KOPT-K1 (cell line): Measurements from ENCODE around the gene TMEM191C.
"Not testable (repeated sequence)": the region's sequence is repeated elsewhere in the genome, so short reads cannot be mapped to it uniquely, and the experiment has no call there.

Experiments used
- H3K27ac ChIP-seq: fragments of 200-600 bp; sonication (generic); 2 replicates; pipeline ENCODE4 v1.5.1; 2016; ENCODE audit warnings: antibody characterized with exemption, mild to moderate bottlenecking, low read depth, low read length; ENCODE audit not compliant: poor library complexity, severe bottlenecking
- H3K36me3 ChIP-seq: fragments of 200-600 bp; sonication (generic); 2 replicates; pipeline ENCODE4 v1.5.1; 2017; ENCODE audit warnings: antibody characterized with exemption, mild to moderate bottlenecking, low read length, moderate library complexity; ENCODE audit not compliant: insufficient read depth
- H3K9me3 ChIP-seq: fragments of 200-600 bp; sonication (generic); 2 replicates; pipeline ENCODE4 v1.5.1; 2017; ENCODE audit warnings: antibody characterized with exemption, low read length, mild to moderate bottlenecking; ENCODE audit not compliant: insufficient read depth, poor library complexity, severe bottlenecking

Gene TMEM191C

GRCh38 chr22:21467337-21468193, at the start of gene TMEM191C:
Gene TMEM191C (plus strand): TSS chr22:21467387. CDS start chr22:21467460, 73 bp downstream.
- H3K27ac ChIP-seq, H3K36me3 ChIP-seq, H3K9me3 ChIP-seq: not testable (repeated sequence)

GRCh38 chr22:21417853-21418252, 49.3 kb upstream of the TMEM191C start:
- not testable (repeated sequence) for H3K36me3 ChIP-seq, H3K27ac ChIP-seq, H3K9me3 ChIP-seq

- H3K36me3 ChIP-seq, H3K27ac ChIP-seq, H3K9me3 ChIP-seq: not testable (repeated sequence)
These were observed 48.1 kb upstream of the TMEM191C start for GRCh38 chr22:21418974-21419638.

GRCh38 chr22:21420180-21420763, 46.9 kb upstream of the TMEM191C start:
- not testable (repeated sequence) for H3K27ac ChIP-seq, H3K9me3 ChIP-seq, H3K36me3 ChIP-seq

- not testable (repeated sequence) for H3K9me3 ChIP-seq, H3K27ac ChIP-seq, H3K36me3 ChIP-seq
These were observed 43.0 kb upstream of the TMEM191C start for GRCh38 chr22:21424084-21424709.

- not testable (repeated sequence) for H3K36me3 ChIP-seq, H3K27ac ChIP-seq, H3K9me3 ChIP-seq
These were observed 32.6 kb upstream of the TMEM191C start for GRCh38 chr22:21434378-21435233.

- not testable (repeated sequence) for H3K27ac ChIP-seq, H3K9me3 ChIP-seq, H3K36me3 ChIP-seq
These were observed 31.0 kb upstream of the TMEM191C start for GRCh38 chr22:21435998-21436810.

GRCh38 chr22:21438013-21438412, 29.2 kb upstream of the TMEM191C start:
- not testable (repeated sequence) for H3K9me3 ChIP-seq, H3K36me3 ChIP-seq, H3K27ac ChIP-seq

- H3K9me3 ChIP-seq, H3K27ac ChIP-seq: not testable (repeated sequence)
- H3K36me3 ChIP-seq = peaks cover 14% of the 10 kb centered on the region
These were observed 27.1 kb upstream of the TMEM191C start for GRCh38 chr22:21440018-21440636.

GRCh38 chr22:21440676-21441075, 26.5 kb upstream of the TMEM191C start:
- not testable (repeated sequence) for H3K27ac ChIP-seq, H3K9me3 ChIP-seq
- H3K36me3 ChIP-seq = peaks cover 19% of the 10 kb centered on the region

- H3K27ac ChIP-seq, H3K9me3 ChIP-seq: not testable (repeated sequence)
- peaks cover 24% of the 10 kb centered on the region for H3K36me3 ChIP-seq
These were observed 26.0 kb upstream of the TMEM191C start for GRCh38 chr22:21441170-21441569.

GRCh38 chr22:21442123-21442522, 25.1 kb upstream of the TMEM191C start:
- H3K9me3 ChIP-seq, H3K27ac ChIP-seq: not testable (repeated sequence)
- H3K36me3 ChIP-seq = peaks cover 33% of the 10 kb centered on the region

GRCh38 chr22:21442646-21443045, 24.5 kb upstream of the TMEM191C start:
- H3K9me3 ChIP-seq, H3K27ac ChIP-seq: not testable (repeated sequence)
- peaks cover 37% of the 10 kb centered on the region for H3K36me3 ChIP-seq
